GM23248 (cell line): Measurements from ENCODE around the gene CFAP73. TPM values are rescaled to one million over a fixed set of nuclear protein-coding genes. Genes with fewer than 3 reads are reported as not detected.

Experiments used
- DNase-seq: peaks from one replicate; pipeline ENCODE4 v3.0.0-alpha.2; 2015
- H2AFZ ChIP-seq: fragments of 200-600 bp; sonication (generic); 2 replicates; pipeline ENCODE4 v1.6.1; 2016; ENCODE audit warnings: antibody characterized with exemption
- H3F3A ChIP-seq: fragments of 200-600 bp; sonication (generic); 2 replicates; pipeline ENCODE4 v1.6.1; 2016; ENCODE audit warnings: mild to moderate bottlenecking, antibody characterized with exemption, mixed run types; ENCODE audit not compliant: insufficient read depth
- H3K27ac ChIP-seq: fragments of 200-600 bp; sonication (generic); 2 replicates; pipeline ENCODE4 v1.5.1; 2016; ENCODE audit warnings: mild to moderate bottlenecking
- H3K27me3 ChIP-seq: fragments of 200-600 bp; sonication (generic); replicated peaks from 2 replicates; pipeline ENCODE4 v1.6.1; 2016; ENCODE audit warnings: mild to moderate bottlenecking; ENCODE audit not compliant: insufficient read depth
- H3K36me3 ChIP-seq: fragments of 200-600 bp; sonication (generic); 2 replicates; pipeline ENCODE4 v1.6.1; 2016; ENCODE audit warnings: low read depth, mild to moderate bottlenecking
- H3K4me1 ChIP-seq: fragments of 200-600 bp; sonication (generic); 2 replicates; pipeline ENCODE4 v1.6.1; 2016; ENCODE audit warnings: mild to moderate bottlenecking; ENCODE audit not compliant: insufficient read depth
- H3K4me2 ChIP-seq: fragments of 200-600 bp; sonication (generic); one replicate; pipeline ENCODE4 v1.6.1; 2016; ENCODE audit warnings: mild to moderate bottlenecking; ENCODE audit not compliant: unreplicated experiment
- H3K4me3 ChIP-seq: fragments of 200-600 bp; sonication (generic); 2 replicates; pipeline ENCODE4 v1.5.1; 2016; ENCODE audit warnings: mild to moderate bottlenecking
- H3K79me2 ChIP-seq: fragments of 200-600 bp; sonication (generic); 2 replicates; pipeline ENCODE4 v1.6.1; 2016; ENCODE audit warnings: mild to moderate bottlenecking; ENCODE audit not compliant: insufficient read depth
- H3K9ac ChIP-seq: fragments of 200-600 bp; sonication (generic); 2 replicates; pipeline ENCODE4 v1.6.1; 2016; ENCODE audit warnings: mild to moderate bottlenecking
- H3K9me2 ChIP-seq: fragments of 200-600 bp; sonication (generic); 2 replicates; pipeline ENCODE4 v1.6.1; 2016; ENCODE audit warnings: mixed run types, mild to moderate bottlenecking, moderate library complexity; ENCODE audit not compliant: insufficient read depth
- H3K9me3 ChIP-seq: fragments of 200-600 bp; sonication (generic); one replicate; pipeline ENCODE4 v1.6.1; 2017; ENCODE audit warnings: low read depth
- H4K20me1 ChIP-seq: fragments of 200-600 bp; sonication (generic); 2 replicates; pipeline ENCODE4 v1.6.0; 2016; ENCODE audit not compliant: insufficient read depth
- EZH2 ChIP-seq: fragments of 200-600 bp; sonication (generic); IDR thresholded peaks from 2 replicates; pipeline ENCODE4 v1.6.1; 2018; ENCODE audit warnings: antibody characterized with exemption, mild to moderate bottlenecking; ENCODE audit not compliant: insufficient read depth, poor library complexity, severe bottlenecking
- EZH2phosphoT487 ChIP-seq: fragments of 200-600 bp; sonication (generic); IDR thresholded peaks from 2 replicates; pipeline ENCODE4 v1.6.1; 2018; ENCODE audit warnings: antibody characterized with exemption, moderate library complexity, mild to moderate bottlenecking, low read depth; ENCODE audit not compliant: insufficient read depth
- WGBS, 2 experiments: methylation state at CpG; one replicate each; pipeline ENCODE4 v1.1.6; 2015 to 2017; ENCODE audit warnings: low lambda C conversion rate in 2 of 2, low coverage in 1 of 2; ENCODE audit errors: missing lambda C conversion rate in 2 of 2; 5-methylcytosine and 5-hydroxymethylcytosine counted together
- in situ Hi-C: fragments of 300-500 bp; cut with MboI; formaldehyde crosslinking; loops from 2 replicates; pipeline ENCODE4 v1.15.0; 2020
- polyA plus RNA-seq: library from polyadenylated mRNA; unstranded; fragments of >200 nt; fragmentation: Nextera tagmentation; extraction: Ambion mirVana; gene quantifications from 2 replicates; pipeline ENCODE4 v1.2.1, GENCODE V29; 2016
- total RNA-seq: library from RNA; depleted of rRNA; stranded (reverse); fragments of >200 nt; shearing (Covaris generic); gene quantifications from 2 replicates; pipeline ENCODE4 v1.2.3, GENCODE V29; 2014

CFAP73 gene
- total and polyA plus RNA-seq, 2 experiments from 2014 or later, result not detected

DNA sequence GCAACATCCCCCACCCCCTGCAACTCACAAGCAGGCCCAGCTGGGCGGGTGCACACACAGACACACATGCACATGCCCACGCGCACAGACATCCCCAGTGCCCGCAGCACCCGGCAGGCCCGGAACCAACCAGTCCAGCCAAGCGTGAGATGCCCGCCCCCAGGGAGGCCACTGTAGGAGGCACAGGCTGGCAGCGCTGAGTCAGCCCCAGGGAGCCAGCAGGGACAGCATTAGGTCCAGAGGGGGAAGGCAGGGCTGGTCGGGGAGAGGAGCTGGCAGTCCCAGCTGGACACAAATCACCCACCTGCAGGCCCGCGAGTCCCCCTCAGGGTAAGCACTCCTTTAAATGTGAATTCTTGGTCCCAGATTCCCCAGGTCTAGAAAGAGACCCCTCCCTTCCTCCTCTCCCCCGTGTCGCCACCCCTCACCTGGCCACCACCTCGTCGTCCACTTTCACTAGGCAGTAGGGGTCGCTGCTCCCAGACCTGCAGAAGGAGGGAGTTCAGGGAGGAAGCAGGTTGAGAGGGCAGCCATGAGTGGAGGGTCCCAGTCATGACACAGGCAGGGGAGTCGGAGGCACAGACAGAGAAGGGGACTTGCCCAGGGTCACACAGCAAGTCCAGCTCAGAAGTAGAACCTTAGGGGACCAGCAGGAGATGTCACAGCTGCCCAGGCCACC lies 18.9 kb upstream of the CFAP73 start:
- 32 to 44% methylated on average over 18 of the region's 18 CpGs for WGBS, 2 experiments
- H3K27ac ChIP-seq, result no peak overlapping the region
- in situ Hi-C loops, result no loop called here
- peaks cover 4% of the 10 kb centered on the region; the same call in 1 of the 2 replicates for H3K27me3 ChIP-seq
- no peak overlapping the region for H2AFZ ChIP-seq
- DNase-seq, result peak; percentile 23
- no peaks in the 10 kb centered on the region for H3K36me3 ChIP-seq
- no peaks in the 10 kb centered on the region for H3K9me2 ChIP-seq
- no peaks in the 10 kb centered on the region for H3K9me3 ChIP-seq
- H3K4me1 ChIP-seq, result no peaks in the 10 kb centered on the region
- H3K79me2 ChIP-seq, result no peaks in the 10 kb centered on the region
- H3K4me2 ChIP-seq, result no peak overlapping the region
- no peak overlapping the region for H3K4me3 ChIP-seq
- no peak overlapping the region for H3K9ac ChIP-seq
- no peaks in the 10 kb centered on the region for H4K20me1 ChIP-seq
- TF ChIP-seq EZH2, result no peak
- TF ChIP-seq EZH2phosphoT487, result no peak
- H3F3A ChIP-seq, result no peaks in the 10 kb centered on the region

DNA sequence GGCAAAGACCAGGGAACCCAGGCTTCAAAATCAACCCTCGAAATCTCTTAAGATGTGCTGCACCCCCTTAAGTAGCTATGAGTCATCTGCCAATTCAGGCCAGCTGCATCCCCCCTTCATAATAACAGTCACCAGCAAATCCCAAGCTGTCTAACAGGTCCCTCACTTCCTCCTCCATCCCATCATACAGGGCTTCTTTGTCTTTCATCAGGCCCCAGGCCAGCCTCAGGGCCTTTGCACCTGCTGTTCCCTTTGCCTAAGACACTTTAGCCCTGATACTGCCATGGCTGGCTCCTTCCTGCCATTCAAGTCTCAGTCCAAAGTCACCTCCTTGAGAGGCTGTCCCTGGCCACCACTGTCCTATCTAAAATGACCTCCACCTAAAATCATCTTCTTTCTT lies 18.0 kb upstream of the CFAP73 start:
- WGBS, 2 experiments, result 22 to 58% methylated on average over 1 of the region's 1 CpG
- Histone ChIP-seq H3K79me2 (no peaks in the 10 kb centered on the region), H3K9me2 (no peaks in the 10 kb centered on the region), H3K36me3 (no peaks in the 10 kb centered on the region), H3K9ac (no peak overlapping the region), H3K9me3 (no peaks in the 10 kb centered on the region), H3K27me3 (peaks cover 12% of the 10 kb centered on the region), H3K27ac (no peak overlapping the region), H3K4me2 (no peak overlapping the region), H3F3A (no peaks in the 10 kb centered on the region), H4K20me1 (no peaks in the 10 kb centered on the region), H3K4me3 (no peak overlapping the region), H3K4me1 (no peaks in the 10 kb centered on the region), H2AFZ (no peak overlapping the region)
- TF ChIP-seq EZH2phosphoT487 (no peak), EZH2 (no peak)
- in situ Hi-C loops, result no loop called here
- no peak for DNase-seq

DNA sequence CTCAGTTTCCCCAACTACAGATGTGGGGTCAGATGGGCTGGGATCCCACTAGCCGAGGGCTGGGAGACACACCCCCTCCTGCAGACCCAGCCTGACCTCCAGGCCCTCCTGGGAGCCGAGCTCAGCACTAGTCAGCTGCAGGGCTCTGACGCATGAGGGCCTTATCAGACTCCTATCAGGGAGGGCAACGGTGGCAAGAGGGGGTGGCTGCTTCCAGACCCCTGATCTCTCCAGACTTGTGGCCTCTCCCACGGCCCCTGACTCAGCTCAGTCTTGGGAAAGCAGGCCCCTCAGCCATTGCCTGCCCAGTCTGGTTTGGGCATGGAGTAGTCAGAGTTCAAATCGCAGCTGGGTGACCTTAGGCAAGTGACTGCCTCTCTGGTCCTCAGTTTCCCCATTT lies 16.5 kb upstream of the CFAP73 start:
- WGBS, 2 experiments, result 36 to 41% methylated on average over 6 of the region's 6 CpGs
- no peaks in the 10 kb centered on the region for H3K4me1 ChIP-seq
- no peaks in the 10 kb centered on the region for H4K20me1 ChIP-seq
- H3K9me3 ChIP-seq, result no peaks in the 10 kb centered on the region
- H3K4me3 ChIP-seq, result no peak overlapping the region
- H3F3A ChIP-seq, result no peaks in the 10 kb centered on the region
- in situ Hi-C loops, result no loop called here
- H3K79me2 ChIP-seq, result no peaks in the 10 kb centered on the region
- no peak overlapping the region for H3K27ac ChIP-seq
- H3K9ac ChIP-seq, result no peak overlapping the region
- no peak overlapping the region for H3K4me2 ChIP-seq
- no peaks in the 10 kb centered on the region for H3K36me3 ChIP-seq
- no peaks in the 10 kb centered on the region for H3K9me2 ChIP-seq
- DNase-seq, result no peak
- TF ChIP-seq EZH2 (no peak), EZH2phosphoT487 (no peak)
- H2AFZ ChIP-seq, result no peak overlapping the region
- H3K27me3 ChIP-seq, result peaks cover 22% of the 10 kb centered on the region

DNA sequence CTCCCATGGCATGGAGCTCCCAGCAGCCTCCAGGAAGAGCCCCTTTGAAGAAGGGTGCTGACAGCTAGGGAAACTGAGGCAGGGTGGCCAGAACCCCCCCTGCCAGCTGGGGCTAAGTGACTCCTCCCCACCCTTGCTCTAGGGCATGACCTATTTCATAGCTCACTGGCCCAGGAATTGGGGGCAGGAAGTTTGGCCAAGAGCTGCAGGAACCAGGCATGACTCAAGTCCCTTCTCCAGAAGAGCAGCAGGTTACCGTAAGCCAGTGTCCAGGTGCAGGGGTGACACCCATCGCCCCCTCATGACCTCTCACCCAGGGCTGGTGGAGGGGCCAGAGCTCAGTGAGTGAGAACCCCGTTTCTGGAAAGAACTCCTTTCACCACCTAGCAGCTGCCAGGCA lies 15.9 kb upstream of the CFAP73 start:
- Histone ChIP-seq H3K36me3 (no peaks in the 10 kb centered on the region), H3K9ac (no peak overlapping the region), H3F3A (no peaks in the 10 kb centered on the region), H3K9me2 (no peaks in the 10 kb centered on the region), H4K20me1 (no peaks in the 10 kb centered on the region), H3K79me2 (no peaks in the 10 kb centered on the region), H2AFZ (no peak overlapping the region), H3K27ac (no peak overlapping the region), H3K4me2 (no peak overlapping the region), H3K4me3 (no peak overlapping the region), H3K9me3 (no peaks in the 10 kb centered on the region), H3K27me3 (peaks cover 22% of the 10 kb centered on the region), H3K4me1 (no peaks in the 10 kb centered on the region)
- 63 to 64% methylated on average over 3 of the region's 3 CpGs for WGBS, 2 experiments
- in situ Hi-C loops, result no loop called here
- DNase-seq, result no peak
- TF ChIP-seq EZH2 (no peak), EZH2phosphoT487 (no peak)
